NCI-H2081 (cell line): ENCODE results near the gene TEX53.

Source experiments
- DNase-seq, 2 experiments: peaks; one replicate each; lab custom pipeline; 2025; lab: John Stamatoyannopoulos, UW

The TEX53 gene

DNA sequence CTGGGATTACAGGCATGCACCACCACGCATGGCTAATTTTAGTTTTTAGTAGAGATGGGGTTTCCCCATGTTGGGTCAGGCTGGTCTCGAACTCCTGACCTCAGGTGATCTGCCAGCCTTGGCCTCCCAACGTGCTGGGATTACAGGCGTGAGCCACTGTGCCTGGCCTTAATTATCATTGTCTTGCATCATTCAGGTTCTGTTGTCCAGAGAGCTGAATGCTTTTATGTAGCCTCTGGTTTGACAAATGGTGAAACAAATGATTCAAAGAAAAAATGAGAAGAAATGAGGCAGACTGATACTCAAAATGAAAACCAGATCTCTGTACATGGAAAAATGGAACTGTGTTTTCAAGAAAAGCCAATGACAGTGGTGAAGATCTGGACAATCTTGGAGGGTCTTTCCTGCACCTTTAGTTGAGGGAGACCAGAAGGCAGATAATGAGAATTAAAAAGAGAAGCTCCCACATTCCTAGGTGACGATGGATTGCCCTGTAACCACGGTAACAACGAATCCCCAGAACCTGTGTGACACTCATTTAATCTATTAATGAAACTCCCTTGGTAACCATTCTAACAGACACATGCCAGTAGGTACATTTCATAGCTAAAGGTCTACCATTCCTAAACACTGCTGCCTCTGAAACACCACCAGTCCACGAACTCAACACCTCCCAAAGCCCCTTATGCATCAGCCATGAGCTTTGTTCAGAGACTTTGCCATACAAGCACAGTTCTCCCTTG, 22.8 kb upstream of the TEX53 start:
- no peak for DNase-seq

DNA sequence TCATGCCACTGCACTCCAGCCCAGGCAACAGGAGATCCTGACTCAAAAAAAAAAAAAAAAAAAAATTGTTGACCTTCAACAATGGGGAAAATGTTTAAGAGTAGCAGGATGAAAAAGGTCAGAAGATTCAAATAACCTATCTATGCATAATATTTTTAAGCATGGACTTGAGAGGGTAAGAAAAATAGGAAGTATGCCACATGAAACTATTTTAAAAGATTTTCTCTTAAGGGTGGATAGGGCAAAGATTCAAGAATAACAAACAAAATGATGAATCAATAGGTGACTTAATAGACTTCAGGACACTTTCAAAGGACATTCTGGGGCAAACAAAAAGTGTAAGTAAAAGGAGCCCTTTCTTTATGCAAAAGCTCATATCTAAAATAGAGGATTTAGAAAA, 21.2 kb upstream of the TEX53 start:
- no peak for DNase-seq

GRCh38 chr9:114678130-114678529, 20.5 kb upstream of the TEX53 start:
- DNase-seq = no peak

DNA sequence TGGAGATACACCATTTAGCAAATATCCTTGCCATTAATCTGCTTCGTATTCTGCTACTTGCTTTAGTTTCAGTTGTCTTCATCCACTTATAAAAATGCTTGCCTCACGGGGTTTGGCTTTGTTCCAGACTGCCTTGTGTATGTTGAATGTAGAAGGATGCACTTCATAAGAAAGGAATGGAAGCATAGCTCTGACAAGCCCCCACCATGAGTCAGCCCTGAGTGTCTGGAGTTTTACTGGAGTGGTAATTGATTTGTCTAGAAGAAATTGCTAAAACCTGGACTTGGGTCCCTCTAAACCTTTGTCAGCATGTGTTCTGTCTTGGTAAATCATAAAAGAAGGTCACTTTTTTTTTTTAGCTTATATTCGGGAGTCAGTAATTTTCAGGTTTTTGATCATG, 19.8 kb upstream of the TEX53 start:
- no peak for DNase-seq

DNA sequence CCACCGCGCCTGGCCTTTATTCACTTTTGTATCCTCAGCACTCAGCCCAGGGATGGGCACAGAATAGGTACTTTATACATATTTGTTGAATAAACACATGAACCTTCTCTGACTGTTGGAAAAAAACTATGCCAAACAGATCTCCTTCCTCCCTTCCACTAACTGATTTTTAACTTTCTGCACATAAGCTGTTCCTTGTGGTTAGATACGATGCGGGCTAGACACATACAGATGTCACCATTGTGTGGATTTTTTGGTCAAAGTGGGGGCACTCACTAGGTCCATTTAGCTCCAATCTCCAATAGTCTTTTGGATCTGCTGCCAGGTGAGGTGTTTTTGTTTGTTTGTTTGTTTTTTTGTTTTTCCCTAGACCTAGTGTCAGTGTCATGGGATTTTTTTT, 19.3 kb upstream of the TEX53 start:
- no peak for DNase-seq

DNA sequence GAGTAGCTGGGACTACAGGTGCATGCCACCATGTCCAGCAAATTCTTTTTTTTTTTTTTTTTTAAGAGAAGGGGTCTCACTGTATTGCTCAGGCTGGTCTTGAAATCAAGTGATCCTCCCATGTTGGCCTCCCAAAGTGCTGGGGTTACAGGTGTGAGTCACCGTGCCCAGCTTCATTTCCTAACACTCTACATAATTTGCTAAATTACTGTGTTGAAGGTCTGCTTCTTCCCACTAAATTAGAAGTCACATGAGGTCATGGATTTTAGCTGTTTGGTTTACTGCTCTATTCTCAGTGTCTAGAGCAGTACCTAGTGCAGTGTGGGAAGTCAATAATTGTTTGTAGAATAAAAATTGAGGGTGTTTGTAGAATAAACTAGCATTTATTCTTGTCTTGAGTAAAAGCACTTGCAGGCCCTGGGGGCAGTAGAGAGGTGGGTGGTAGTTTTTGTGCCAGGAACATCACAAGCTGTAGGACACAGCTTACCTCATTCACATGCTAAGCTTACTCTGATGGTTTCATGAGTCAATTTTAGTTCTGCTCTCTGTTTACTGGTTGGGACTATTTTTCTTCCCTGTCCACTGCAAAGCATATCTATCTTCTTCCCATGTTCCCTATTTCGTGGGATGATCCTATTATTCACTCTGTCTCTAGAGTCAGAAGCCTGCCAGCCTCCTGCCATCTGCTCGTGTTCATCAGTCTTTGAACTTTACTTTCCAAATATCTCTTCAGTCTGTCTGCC, 17.4 kb upstream of the TEX53 start:
- DNase-seq = no peak

GRCh38 chr9:114674076-114674797, 16.6 kb upstream of the TEX53 start:
- DNase-seq = no peak

- no peak for DNase-seq
Measured at GRCh38 chr9:114671605-114672004, 14.0 kb upstream of the TEX53 start.

DNA sequence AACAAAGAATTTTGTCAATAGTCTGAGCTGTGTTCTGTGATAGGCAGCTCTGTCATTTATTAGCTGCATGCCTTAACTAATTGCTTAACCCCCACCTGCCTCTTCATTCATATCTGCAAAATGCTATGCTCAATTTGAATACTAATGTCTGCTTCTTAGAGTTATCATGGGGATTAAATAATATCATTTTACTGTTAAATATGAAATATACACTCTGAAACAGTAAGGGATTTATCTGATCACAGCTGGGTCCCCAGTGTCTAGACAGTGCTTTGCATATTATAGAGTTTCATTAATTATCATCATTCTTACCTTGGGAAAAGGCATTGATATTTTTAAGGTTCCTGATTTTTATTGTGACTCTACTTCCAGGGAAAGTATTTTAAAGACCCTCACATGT, 12.4 kb upstream of the TEX53 start:
- no peak for DNase-seq

GRCh38 chr9:114668146-114668545, 10.5 kb upstream of the TEX53 start:
- no peak for DNase-seq

DNA sequence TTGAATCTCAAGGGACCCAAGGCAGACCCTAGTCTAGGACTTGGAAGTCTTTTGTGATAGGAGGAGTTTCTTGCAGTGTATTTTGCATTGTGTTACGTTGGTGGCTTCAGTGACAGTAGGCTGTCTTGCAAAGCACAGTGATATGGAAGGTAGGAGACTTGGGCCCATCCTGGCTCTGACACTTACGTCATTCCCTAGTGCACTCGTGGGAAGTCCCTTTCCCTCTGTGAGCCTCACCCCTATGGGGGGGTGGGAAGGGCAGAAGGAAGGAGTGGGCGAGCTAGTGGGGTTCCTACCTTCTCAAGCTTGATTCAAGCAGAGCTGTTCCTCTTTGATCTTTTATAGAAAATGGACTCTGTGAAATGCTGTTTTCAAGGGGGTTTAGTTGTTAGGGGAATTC, 9.2 kb upstream of the TEX53 start:
- DNase-seq = no peak

GRCh38 chr9:114666401-114666800, 8.8 kb upstream of the TEX53 start:
- DNase-seq = no peak

DNA sequence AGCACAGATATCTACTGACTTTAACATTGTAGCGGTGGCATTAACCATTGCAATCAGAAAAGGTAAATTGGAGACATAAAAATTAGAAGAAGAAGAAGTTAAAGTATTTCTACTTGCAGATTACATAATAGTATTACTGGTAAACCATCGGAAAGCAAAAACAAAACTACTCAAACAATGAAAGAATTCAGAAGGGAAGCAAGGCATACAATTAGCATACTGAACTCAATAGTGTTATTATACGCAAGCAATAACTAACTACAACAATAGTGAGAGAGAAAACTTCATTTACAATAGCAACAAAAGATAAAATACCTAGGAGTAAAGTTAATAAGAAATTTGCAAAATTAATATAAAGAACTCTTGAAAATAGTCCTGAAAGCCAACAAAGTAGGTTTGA, 6.6 kb upstream of the TEX53 start:
- DNase-seq = no peak

- DNase-seq = peak; percentile 17 to 39
Measured at GRCh38 chr9:114662081-114662989, 4.7 kb upstream of the TEX53 start.

- DNase-seq = no peak
Measured at GRCh38 chr9:114656301-114656700, 1.3 kb downstream of the TEX53 start.

DNA sequence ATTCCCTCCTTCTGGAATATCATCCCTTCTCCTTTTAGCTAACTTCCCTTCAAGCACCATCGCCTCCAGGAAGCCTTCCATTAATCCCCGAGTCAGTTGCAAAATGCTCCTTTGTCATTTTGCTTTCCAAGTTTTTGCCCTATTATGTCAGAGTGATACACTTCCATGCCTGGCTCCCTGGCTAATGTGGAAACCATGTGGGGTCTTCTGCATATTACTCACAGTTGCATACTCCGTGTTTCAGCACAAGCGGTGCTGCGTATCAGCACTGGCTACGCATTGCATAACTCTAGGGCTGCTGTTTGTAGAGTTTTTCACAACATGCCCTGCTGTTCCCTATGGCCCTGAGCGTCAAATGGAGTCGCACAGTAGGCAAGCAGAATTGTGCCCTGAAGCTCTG, 1.9 kb downstream of the TEX53 start:
- no peak for DNase-seq

DNA sequence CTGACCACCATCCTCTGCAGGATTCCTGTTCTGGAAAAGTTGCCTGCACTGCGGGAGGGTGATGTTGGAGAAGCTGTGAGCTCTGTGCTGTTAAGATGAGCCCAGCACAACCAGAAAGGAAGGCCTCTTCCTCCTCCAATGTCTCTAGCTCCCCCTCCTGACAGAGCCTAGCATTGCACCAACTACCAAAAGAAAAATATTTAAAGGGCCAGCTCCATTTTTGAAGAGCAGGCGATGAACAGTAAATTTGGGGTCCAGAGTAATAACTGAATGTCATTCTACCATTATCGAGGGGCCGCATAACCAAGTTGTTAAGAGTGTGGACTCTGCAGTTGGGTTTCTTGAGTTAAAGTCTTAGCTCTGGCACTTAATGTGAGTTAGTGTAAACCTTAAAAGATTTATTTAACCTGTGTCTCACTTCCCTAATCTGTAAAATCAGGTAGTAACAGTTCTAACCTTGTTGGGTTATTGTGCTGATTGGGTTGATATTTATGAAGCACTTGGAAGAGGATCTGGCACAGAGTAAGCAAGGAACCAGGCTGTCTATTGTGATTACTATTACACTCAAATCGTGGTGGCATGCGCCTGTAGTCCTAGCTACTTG, 3.9 kb downstream of the TEX53 start:
- peak; percentile 70 to 72 for DNase-seq

GRCh38 chr9:114652776-114653555, 4.6 kb downstream of the TEX53 start:
- no peak for DNase-seq

GRCh38 chr9:114643896-114644295, 13.7 kb downstream of the TEX53 start:
- no peak for DNase-seq

DNA sequence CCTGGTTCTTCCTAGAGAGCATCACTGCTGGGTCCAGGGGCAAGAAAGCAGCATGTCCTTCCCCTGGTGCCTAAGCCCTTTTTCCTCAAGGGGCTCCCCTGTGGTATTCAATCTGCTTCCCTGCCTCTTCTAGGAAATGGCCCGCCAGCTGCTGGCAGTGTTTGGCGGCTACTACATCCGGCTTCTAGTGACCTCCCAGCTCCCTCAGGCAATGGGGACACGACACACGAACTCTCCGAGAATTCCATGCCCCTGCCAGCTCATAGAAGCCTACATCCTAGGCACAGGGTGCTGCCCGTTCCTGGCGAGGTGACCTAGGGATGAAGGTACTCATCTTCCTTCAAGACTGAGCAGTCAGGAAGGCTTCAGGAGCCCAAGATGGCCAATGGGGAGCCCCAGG, 14.6 kb downstream of the TEX53 start:
- DNase-seq = no peak

GRCh38 chr9:114641967-114642366, 15.6 kb downstream of the TEX53 start:
- DNase-seq = no peak
